NOMO-1 treated with DMSO at 0.1 percent for 48 hours (cell line): ENCODE data around the gene INSYN2B.

Source experiments
- DNase-seq: peaks from one replicate; lab custom pipeline; 2025; ENCODE audit not compliant: unreplicated experiment; lab: John Stamatoyannopoulos, UW

The INSYN2B gene

DNA sequence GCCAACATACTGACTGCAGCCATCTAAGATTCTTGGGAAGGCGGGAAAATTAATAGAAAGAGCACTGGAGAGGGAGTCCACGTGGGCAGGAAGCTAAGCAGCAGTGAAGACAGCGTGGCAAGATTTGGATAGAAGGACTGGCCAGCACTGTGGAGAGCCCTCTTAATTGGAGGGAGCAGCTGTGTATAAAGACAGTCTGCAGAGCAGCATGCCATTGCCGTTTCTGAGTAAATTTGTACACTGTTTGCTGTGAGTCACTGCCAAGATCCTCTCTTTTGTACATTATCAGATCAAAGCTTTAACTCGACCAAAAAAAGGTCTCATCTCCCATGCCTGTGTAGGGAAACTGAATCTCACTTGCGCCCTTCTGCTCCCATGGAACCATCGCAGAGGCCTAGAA lies 45.3 kb downstream of the INSYN2B start:
- DNase-seq = no peak

DNA sequence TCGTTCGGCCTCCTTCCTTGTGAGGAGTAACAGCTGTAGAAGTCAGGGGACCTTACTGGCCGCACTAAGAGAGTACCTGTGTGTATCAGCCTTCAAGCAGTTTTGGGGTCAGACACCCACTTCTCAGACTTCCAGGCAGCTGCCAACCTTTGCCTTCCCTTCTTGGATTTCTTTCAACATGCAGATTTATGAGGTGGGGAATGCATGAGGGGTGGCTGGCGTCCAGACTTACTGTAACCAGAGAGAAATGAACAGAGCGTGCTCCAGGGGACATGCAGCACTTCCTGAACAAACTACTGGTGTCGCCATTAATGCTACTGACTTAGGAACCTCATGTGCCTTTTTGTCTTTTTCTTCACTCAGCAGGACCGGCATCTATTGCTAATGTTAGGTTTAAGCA lies 46.7 kb downstream of the INSYN2B start:
- DNase-seq = no peak

DNA sequence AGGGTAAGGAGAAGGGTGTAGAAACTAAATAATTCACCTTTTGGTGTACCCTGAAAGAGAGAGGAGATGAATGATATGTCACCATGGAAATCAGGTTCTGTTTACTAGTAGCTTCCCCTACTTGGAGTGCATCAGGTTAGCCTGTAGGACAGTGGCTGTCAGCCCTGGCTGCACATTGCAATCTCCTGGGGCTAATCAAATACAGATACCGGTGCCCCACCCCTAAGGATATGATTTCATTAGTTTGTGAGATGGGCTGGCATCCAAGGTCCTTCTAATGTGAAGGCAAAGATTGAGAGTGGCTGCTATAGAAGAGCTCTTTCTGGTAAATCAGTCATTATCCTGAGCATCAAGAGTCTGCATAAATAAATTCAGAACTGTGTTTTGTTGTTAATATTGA lies 47.2 kb downstream of the INSYN2B start:
- no peak for DNase-seq

DNA sequence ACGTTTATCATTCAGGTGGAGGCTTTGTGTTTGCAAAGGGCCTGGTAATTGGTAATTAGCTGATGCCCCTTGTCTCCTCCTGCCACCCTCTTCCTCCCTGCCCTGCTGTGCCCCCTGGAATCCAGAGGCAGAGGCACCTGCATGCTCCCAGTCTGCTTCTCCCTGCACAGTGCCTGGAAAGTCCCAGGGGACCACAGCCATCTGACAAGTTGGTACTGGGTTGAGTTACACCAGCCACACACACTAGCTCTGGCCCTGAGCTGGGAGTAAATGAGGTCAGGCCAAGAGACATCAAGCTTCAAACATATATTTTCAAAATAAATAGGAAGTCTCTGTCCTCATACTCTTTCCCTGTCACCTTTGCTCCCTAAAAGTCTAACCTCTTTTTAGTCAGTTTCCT lies 56.3 kb downstream of the INSYN2B start:
- DNase-seq = no peak

- DNase-seq = no peak
These were observed 57.8 kb downstream of the INSYN2B start for GRCh38 chr5:169922474-169922873.

DNA sequence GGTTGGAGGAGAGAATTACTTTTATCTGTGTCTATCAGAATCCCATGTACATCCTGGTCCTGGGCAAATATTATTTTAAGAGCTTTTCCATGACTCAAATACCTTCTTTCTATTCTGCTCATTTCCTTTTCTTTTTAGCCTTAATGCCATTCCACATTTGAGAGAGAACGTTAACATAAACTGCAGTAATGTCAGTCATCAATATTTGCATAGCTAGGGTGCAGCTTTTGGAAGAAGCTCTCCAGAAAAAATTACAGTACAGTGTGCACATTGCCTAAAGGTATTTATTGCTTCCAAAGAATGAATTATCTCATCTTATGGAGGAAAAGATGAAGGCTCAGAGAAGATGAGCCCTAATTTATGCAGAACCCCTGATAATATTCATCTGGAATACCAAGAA lies 58.3 kb downstream of the INSYN2B start:
- no peak for DNase-seq

DNA sequence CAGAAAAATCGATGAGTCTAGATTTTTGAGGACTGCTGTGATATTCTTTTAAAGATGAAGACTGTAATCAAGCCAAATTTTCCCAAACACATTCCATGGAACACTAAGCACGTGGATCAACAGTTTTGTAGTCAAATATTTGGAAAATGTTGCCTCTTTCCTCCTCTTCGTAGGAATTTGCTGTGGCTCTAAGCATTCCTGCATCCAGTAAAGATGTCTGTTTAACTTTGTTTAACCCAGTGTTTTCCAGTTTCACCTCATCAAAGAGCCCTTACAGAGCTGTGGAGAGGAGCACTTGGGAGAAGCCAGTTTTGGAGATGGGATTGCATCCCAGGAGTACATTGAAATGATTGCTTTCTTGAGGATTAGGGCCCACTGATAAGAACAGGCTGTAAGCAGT lies 58.9 kb downstream of the INSYN2B start:
- no peak for DNase-seq

- no peak for DNase-seq
These were observed 59.8 kb downstream of the INSYN2B start for GRCh38 chr5:169920474-169920873.

- no peak for DNase-seq
These were observed 62.1 kb downstream of the INSYN2B start for GRCh38 chr5:169918228-169918627.

DNA sequence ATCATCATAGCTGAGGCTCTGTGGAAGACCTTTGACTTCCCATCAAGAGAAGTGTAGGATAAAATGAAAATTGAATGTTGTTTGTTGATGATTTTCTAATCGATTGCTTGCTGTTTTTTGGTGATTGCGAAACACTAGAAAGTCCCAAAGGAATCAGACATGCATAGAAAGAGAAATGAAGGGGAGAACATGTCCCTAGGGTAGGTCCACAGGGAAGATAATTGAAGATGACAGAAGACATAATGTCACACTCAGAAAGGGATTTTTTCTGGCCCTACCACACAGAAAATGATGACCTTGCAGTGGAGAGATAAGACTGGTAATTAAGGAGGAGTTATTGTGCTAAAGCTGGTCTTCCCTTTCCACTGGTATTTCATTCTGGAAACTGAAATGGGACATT lies 62.8 kb downstream of the INSYN2B start:
- DNase-seq = no peak

DNA sequence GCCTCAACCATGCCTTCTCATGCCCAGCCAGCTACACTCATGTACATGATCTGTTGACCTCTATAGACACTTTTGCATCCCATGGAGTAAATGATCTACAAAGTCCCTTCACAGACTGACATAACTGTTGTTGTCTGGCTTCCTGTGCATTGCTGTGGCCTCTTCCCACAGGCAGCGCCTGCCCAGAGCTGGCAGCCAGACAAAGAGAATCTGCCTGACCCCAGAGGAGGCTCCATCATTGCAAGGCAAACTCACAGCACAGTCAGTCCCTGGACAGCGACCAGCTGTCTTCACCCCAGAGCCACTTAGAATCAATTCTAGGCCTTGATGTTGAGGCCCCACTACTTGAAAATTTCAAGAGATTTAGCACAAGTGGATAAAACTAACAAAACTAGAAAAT lies 65.5 kb downstream of the INSYN2B start:
- no peak for DNase-seq

GRCh38 chr5:169913479-169913878 lies 66.8 kb downstream of the INSYN2B start:
- no peak for DNase-seq

GRCh38 chr5:169911448-169912212 lies 68.7 kb downstream of the INSYN2B start:
- no peak for DNase-seq

DNA sequence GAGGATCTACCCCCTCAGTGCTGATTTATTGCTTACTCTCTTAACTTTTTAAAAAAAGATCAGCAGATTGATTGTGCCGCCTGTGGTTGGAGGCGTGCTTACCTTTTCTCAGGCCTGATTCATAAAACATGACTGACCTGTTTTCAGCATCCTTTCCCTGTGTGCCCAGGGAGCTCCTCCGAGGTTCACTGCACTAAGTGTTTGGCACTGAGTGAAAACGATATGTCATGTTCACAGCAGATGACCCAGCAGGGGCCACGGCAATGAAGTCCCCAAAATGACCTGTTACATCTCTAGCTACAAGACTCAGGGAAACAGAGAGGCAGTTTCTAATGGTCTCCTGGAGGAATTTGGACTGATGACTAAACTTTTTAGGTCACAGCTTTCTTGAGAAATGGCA lies 69.9 kb downstream of the INSYN2B start:
- DNase-seq = no peak

GRCh38 chr5:169909945-169910344 lies 70.3 kb downstream of the INSYN2B start:
- no peak for DNase-seq

- DNase-seq = no peak
These were observed 71.4 kb downstream of the INSYN2B start for GRCh38 chr5:169908864-169909263.

DNA sequence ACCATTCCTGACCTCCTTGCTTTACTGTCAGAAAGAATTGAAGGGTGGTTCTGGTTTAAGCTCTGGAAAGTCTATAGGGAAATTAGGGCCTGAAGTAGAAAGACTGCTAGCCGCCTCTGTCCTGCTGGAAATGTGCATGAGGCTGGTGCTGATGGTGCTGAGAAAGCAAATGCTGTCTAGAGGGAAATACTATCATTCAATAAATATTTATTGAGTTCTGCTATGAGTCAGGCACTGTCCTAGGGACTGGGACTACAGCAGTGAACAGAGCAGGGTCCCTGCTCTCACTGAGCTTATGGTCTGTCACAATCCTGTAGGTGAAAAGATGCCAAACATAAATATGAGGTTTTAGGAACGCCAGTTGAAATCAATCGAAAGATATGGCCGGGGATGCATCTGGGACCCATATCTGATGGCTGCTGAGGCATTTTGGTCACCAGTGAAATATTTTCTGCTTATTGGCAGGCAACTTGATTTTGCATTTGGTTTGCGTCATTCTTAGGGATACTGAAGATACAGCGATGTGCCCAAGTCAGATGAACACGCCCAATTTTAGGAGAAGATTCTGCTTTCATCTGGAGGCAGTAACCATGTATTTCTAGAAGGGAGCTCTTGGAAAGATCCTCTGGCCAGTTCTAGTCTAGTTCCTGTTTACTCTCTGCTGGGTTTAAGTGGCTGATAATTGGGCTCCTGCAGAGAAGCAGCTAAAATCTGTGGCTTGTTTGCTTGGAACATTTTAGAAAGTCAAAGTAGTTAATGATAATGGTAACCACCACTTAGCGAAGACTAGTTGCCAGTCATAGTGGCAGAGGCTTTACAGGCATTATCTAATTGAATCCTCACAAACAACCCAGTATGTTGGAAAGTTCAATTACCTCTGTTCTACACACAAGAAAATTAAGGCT lies 73.3 kb downstream of the INSYN2B start:
- no peak for DNase-seq

DNA sequence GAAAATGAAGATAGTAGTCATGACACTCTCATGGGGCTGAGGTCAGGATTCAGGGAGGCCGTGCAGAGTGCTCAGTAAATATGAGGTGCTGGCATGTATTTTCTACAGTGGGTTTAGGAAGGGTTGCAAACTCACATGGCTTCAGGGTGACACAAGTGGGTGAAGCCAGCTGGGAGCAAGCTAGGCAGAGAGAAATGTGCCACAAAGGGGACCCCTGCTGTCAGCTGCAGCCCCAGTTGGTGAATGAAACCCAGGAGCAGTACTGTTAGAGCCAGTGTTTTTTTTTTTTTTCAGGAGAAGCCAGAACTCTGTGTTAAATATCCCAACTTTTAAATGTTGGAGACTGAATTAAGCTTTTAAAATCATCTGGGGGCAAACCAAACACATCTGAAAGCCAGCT lies 75.3 kb downstream of the INSYN2B start:
- no peak for DNase-seq

GRCh38 chr5:169904508-169904907 lies 75.8 kb downstream of the INSYN2B start:
- DNase-seq = no peak

- DNase-seq = no peak
These were observed 76.2 kb downstream of the INSYN2B start for GRCh38 chr5:169904059-169904458.

DNA sequence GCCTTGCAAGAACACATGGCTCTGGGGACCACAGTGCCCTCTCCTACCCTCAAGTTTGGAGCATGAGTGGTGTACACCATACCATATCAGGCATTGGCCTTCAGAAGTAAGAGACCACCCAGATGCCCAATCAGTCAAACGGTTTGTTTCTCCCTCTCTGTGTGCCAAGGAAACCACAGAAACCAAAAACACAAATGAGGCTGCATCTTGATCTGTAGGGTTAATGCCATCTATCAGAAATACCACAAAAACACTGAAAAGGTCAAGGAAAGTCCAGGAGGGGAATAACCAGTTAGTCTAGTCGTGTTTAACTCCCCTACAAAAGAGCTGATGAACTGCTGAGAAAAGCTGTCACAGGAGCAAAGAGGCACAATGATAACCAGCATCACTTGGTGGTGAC lies 78.4 kb downstream of the INSYN2B start:
- DNase-seq = no peak

DNA sequence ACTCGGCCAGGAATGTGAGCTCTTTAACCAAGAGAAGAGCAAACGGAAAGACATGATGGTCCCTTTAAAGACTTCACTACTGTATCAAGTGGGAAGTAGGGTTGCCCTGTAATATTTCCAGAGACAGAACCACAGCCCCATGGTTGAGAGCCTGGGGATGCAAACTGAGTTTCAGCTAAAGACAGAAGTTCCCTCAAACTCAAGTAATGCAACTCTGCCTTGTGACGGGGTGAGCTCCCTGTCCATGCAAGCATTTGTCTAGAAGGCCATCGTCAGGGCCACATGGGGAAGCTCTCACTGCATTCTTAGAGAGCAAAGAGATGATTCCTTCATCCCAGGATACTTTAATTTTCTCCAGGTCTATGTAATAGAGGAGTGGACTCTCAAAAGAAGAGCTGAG lies 82.8 kb downstream of the INSYN2B start:
- DNase-seq = no peak
